ENCODE results near the gene SYVN1.

- no peak for TF ChIP-seq CTCF (IDR thresholded peaks at IDR 0.05)
- TF ChIP-seq POLR2A (IDR thresholded peaks at IDR 0.05), result no peak
These were observed 1.9 kb downstream of the SYVN1 start for GRCh38 chr11:65132238-65132987.

Measured in heart left ventricle (tissue), 13 donors.